Left ventricle myocardium superior (tissue), 1 donor: Measurements from ENCODE around the gene HTRA3. TPM values are rescaled to one million over a fixed set of nuclear protein-coding genes. Genes with fewer than 3 reads are reported as not detected.
A peak's percentile ranks its signal among the peaks of the same experiment; 100 is the strongest.
"Not testable (repeated sequence)": the region's sequence is repeated elsewhere in the genome, so short reads cannot be mapped to it uniquely, and the experiment has no call there.

ENCODE experiments used
- ATAC-seq: fragments of 200-7000 bp; cut with Tn5 transposase; one replicate; pipeline ENCODE4 v1.9.1; 2020; ENCODE audit warnings: mild to moderate bottlenecking, moderate library complexity
- DNase-seq: peaks from one replicate; pipeline ENCODE4 v3.0.0-alpha.2; 2020
- intact Hi-C: fragments of 100-400 bp; cut with micrococcal nuclease; formaldehyde crosslinking; loops from one replicate; pipeline ENCODE4 v1.11.0; 2022
- total RNA-seq: library from RNA; stranded (reverse); fragmentation: NEBNext Ultra II Directional; extraction: Animal tissue kit (Norgen Biotek cat#: 25700); gene quantifications from one replicate; pipeline ENCODE4 v1.2.1, GENCODE V29; 2021
- donor health status: DM: no; HTN: yes; CAD: no; lungs with severe emphysema.

The HTRA3 gene
- total RNA-seq, 1 donor from 2014 or later, result 95.6 TPM

GRCh38 chr4:8343262-8343966 lies 73.9 kb downstream of the HTRA3 start:
- ATAC-seq, result peak; percentile 11
- DNase-seq, result peak; percentile 77
- intact Hi-C loops, result no loop called here

DNA sequence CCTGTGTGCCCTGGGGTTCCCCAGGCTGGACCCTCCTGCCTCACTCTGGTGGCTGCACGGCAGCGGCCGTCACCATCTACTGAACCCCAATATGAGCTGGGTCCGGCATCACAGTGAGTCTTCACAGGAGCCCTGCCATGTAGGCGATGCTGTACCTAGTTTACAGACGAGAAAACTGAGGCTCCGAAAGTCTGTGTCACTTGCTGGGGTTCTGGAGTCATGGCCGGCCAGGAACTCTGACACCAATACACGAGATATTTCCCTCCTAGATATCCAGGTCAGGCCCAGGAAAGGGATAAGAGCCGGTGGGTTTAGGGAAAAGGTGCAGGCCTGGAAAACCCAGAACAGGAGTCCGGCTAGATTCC lies 74.4 kb downstream of the HTRA3 start:
- intact Hi-C loops, result no loop called here
- ATAC-seq (no peak), DNase-seq (no peak)

GRCh38 chr4:8344377-8344776 lies 74.8 kb downstream of the HTRA3 start:
- ATAC-seq (no peak), DNase-seq (no peak)
- intact Hi-C loops, result no loop called here

DNA sequence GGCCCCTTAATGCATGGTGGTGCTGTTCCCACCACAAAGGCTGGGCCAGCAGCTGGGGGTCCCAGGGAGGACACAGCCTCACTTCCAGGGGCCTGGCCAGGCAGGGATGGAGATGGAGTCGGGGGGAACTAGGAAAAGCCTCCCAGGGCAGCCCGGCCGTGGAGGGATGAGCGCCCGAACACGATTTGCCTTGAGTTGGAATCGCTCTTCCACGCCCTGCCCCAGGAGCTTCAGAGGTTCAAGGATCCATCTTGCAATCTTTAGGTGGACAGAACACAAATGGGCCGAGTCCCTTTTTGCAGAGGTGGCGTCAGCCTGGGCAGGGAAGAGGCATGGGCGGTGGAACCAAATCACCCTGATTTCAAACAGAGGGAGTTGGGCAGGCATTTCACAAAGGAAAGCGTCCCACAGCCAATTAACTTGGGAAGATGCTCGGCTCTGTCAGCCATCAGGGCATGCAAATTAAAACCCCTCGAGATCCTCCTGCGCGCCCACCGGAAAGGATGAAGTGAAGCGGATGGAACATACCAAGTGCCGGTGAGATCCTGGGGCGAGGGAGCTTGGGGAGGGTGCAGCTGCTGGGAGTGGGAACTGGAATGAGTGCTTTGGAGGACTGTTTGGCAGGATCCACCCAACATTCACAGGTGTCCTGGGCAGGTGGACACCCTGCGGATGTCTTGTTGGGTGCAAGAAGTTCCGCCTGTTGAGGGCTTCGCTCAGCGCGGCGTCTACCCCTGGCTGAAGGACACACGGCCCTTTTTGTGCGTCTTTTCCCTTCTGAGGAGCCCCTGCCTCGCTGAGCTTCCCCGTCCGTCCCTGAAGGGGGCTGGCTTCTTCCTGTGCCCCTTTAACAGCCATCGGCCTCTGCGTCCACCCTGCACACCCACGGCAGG lies 75.7 kb downstream of the HTRA3 start:
- no peak for DNase-seq
- intact Hi-C loops, result no loop called here
- no peak for ATAC-seq

DNA sequence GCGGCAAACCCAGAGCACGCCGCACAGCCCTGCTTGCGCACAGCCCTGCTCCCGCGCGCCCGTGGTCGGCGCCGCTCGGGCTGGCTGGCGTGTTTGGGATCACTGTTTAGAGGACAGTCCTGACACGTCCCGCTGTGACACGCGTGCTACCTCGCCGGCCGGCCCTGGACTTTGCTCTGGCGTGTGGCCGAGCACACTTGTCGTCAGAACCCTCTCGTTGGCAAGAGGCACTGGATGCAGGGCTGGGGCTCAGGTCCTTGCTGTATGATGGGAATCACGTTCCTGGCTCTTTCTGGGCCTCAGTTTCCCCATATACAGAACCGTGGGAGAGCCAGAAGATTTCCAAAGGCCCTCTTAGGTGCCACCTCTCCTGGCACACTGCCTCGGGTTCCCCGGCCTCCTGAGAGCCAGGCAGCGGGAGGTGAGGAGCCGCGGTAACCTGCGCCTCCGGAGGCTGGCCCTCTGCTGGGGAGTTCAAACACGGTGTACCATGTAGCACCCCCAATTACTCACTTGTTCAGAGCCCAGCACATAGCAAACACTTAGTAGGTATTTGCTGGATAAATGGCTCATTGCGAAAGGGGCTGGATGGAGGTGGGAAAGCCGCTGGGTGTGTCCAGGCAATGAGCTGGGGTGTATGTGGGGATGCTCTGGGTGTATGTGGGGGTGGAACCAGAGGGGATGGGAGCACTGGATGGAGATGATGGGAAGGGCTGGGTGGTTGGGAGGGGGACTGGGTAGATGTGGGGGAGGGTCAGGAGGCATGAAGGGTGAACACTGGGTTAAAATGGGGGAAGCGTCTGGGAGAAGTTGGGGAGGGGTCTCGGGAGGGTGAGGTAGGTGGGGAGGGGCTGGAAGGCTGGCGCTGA lies 76.6 kb downstream of the HTRA3 start:
- DNase-seq (no peak), ATAC-seq (no peak)
- intact Hi-C loops, result no loop called here

DNA sequence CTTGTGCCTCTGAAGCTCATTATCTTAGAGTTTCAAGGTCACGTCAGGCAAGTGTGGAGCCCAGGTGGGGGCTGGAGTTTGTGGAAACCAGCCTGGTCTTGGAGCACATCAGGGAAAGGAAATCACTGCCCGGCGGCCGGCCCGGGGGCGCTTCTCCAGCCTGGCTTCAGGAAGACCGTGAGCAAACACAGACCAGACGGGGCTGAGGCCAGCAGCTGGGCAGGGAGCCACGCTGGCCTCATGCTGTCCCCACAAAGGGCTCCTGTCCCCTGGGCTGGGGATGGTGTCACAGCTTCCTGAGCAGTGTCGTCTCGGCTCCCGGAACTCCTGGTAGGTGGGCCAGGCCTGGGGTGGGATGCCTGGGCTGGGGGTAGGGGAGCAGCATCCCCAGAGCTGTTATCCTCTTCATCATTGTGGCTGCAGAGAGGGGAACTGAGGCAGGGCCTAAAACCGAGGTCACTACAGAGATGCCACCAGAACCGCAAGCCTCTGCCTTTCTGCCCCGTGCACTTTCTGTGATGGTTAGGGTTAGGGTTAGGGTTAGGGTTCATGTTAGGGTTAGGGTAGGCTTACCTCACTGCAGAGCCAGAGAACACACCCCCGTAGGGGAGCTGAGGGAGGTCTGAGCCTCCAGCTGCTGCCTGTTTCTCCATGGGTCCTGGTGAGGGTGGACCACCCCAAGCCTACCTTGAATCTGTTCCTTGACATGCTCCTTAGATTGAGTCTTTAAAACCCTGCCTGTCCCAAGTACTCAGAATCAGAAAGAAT lies 77.5 kb downstream of the HTRA3 start:
- peak; percentile 44 for ATAC-seq
- intact Hi-C loops, result no loop called here
- DNase-seq, result no peak

DNA sequence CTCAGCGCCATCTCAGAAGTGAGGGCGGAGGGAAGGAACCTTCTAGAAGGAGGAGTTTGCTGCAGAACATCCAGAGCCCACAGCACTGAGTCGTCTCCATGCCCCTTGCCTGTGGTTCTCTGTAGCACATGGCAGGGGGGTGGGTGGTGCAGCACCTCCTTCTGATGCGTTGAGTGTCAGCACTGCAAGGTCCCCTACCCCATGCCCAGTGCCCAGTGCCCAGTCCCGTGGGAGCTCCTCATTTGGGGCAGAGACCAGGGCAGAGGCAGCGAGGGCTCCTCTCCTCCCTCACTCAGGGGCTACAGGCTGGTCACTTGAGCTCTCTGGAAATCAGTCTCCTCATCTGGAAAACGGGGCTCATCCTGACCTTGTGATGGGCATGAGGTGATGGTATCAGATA lies 78.1 kb downstream of the HTRA3 start:
- no peak for ATAC-seq
- DNase-seq, result no peak
- intact Hi-C loops, result no loop called here

GRCh38 chr4:8348071-8348470 lies 78.5 kb downstream of the HTRA3 start:
- intact Hi-C loops, result no loop called here
- ATAC-seq, result no peak
- DNase-seq, result no peak

DNA sequence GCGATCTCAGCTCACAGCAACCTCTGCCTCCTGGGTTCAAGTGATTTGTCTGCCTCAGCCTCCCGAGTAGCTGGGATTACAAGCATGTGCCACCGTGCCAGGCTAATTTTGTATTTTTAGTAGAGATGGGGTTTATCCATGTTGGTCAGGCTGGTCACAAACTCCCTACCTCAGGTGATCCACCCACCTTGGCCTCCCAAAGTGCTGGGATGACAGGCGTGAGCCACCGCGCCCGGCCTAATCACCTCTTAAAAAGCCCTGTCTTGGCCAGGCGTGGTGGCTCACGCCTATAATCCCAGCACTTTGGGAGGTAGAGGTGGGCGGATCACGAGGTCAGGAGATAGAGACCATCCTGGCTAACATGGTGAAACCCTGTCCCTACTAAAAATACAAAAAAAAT lies 79.7 kb downstream of the HTRA3 start:
- ATAC-seq, DNase-seq, intact Hi-C loops: not testable (repeated sequence)

DNA sequence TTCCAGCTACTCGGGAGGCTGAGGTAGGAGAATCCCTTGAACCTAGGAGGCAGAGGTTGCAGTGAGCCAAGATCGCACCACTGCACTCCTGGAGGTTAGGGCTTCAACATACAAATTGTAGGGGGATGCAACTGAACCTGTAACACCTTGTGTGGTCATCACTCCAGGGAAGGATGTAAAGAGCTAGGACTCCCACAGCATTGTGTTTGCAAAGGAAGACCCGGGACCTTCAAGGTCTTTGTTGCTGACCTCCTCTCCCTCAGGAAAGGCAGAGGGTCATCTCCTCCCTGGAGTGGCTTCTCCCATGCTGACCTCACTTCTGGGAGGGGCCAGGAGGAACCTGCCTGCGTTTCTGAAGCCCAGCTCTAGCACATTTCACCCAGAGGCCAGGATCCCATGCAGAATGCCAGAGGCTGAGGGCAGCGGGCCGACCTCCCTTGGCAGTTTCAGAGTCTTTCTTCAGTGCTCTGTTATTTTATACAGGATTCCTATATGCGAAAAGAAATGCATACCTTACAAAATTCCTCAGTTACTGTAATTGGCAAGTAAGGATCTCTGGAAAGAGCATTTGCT lies 80.2 kb downstream of the HTRA3 start:
- ATAC-seq (no peak), DNase-seq (no peak)
- intact Hi-C loops, result no loop called here

- intact Hi-C loops, result no loop called here
- ATAC-seq, result no peak
- DNase-seq, result no peak
Observed at GRCh38 chr4:8350352-8350751, 80.8 kb downstream of the HTRA3 start.

DNA sequence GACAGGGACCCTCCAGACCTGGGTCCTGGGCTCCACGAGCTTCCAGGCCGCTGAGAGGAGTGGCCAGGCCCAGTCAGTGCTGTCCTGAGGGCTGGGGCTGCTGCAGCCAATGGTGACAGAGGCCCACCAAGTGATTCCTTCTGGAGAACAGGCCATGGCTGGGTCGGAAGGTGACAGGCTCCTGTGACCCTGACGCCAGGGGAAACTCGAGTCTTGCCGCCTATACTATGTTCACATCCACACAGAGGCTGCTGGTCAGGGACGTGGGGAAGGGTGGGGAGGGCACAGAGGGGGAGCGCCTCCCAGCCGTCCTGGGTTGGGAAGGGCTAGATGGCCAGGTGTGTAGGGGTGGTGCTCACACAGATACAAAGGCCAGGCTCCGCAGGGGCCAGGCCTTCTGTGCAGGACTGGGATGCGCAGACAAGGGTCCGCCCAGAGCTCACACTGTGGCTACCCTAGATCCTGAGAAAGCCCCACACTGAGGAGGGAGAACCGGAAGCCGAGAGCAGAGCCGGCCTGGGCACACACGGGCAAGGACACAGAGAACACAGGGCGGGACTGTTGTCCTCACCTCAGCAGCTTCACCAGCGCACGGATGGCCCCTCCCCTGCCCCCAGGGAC lies 81.4 kb downstream of the HTRA3 start:
- intact Hi-C loops, result no loop called here
- ATAC-seq (no peak), DNase-seq (no peak)

- intact Hi-C loops, result no loop called here
- ATAC-seq (peak; percentile 51), DNase-seq (no peak)
Observed at GRCh38 chr4:8351931-8352367, 82.4 kb downstream of the HTRA3 start.

GRCh38 chr4:8352368-8353157 lies 83.0 kb downstream of the HTRA3 start:
- ATAC-seq (peak; percentile 36), DNase-seq (no peak)
- intact Hi-C loops, result no loop called here

DNA sequence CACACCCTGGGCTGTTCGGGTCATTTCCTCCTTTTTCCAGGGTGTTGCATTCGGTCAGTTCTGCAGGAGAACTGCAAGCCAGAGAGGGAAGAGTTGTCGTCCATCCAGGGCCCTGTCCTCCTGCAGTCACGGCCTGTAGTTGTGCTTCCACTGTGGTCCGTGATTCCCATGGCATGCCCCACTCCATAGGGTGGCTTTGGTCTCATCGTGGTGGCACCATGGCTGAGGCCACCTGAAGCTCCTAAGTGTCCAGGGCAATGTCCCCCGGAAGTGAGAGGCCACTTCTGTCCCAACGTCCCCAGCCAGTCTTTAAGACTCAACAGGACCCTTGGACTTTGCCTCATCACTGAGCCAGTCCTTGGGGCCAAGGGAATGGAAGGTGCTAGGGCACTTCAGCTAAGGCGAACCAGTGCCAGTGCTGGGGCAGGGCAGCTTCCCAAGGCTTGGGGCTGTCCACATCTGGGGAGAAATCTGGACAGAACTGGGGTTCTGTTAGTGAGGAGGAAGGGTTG lies 83.7 kb downstream of the HTRA3 start:
- no peak for ATAC-seq
- no peak for DNase-seq
- intact Hi-C loops, result no loop called here

DNA sequence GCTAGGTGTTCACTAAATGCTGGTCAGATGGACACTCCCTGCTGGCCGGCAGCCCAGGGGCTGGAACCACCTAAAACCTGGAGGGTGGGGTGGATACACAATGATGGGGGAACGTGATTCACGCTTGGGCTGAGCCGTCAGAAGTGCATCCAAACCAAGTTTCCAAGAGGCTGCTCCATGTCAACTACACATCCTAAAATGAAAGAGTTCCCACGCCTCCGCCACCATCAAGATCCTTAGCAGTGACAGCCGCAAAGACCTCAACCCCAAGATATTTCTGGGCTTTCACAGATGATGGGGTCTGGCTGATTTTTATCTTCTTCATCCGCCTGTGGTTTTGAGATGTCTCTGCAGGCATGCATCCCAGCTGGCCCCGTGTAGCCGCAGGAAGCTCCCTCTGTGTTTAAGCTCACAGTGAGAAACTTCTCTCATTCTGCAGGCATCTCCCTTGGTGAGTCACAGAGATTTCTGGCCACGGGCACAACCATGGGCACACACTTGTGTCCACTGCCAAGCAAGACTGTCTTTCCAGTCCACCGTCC lies 84.4 kb downstream of the HTRA3 start:
- no peak for DNase-seq
- intact Hi-C loops, result no loop called here
- ATAC-seq, result no peak

- intact Hi-C loops, result no loop called here
- DNase-seq (no peak), ATAC-seq (no peak)
Observed at GRCh38 chr4:8355306-8355705, 85.8 kb downstream of the HTRA3 start.
